HG03439 (cell line): ENCODE data around the gene DNAJC3.
"Not testable (repeated sequence)": the region's sequence is repeated elsewhere in the genome, so short reads cannot be mapped to it uniquely, and the experiment has no call there.

Source experiments
- ATAC-seq: cut with Tn5 transposase; IDR thresholded peaks from one replicate; pipeline ENCODE4 v1.9.1; 2021; ENCODE audit warnings: mild to moderate bottlenecking, moderate library complexity; ENCODE audit not compliant: unreplicated experiment

Gene DNAJC3

DNA sequence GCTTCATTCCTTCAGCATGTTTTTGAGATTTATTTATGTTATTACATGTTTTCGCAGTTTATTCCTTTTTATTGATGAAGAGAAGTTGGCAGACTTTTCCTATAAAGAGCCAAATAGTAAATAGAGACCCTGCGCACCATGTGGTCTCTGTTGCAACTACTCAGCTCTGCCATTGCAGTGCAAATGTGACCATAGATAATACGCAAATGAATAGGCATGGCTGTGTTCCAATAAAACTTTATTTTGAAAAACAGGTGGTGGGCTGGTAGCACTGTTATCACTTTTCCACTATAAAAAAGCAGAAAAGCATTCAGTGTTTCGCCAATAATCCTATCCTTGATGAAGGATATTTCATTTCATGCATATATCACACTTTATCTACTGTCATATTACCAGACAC is 95.0 kb downstream of the DNAJC3 start:
- no peak for ATAC-seq

DNA sequence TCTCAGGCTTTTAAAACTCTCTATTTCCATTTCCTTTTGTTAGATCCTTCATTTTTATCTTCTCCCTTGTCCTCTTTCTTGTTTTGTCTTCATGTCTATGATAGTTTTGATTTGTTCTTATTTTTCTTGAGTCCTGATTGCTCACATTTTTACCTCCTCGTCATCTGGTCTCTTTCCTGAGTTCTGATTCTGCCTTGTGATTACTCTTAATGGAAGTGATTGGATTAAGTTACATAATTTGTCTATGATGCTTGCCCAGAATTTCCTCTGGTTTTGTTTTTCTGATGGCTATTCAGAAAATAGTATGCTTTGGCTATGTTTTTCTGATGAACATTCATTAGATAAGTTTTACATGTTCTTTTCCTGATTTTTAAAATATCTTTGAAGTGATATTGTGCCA is 102.6 kb downstream of the DNAJC3 start:
- ATAC-seq = no peak

DNA sequence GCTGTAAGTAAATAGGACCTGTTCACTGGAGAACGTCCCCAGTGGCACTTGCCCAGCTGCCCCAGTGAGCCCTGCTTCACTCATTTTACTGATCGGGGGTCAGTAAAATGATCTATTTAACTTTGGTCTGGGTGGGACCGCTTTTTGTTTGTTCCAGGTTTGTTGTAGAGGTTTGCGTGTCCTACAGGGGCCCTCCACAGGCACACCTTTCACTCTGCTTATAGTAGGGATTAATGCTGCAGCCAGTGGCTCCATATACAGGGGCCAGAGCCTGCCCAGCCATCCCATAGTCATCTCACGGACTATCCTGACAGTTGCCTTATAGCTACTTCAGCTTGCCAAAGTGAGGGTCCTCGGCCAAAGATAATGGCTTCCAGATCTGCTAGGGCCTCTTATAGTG is 104.1 kb downstream of the DNAJC3 start:
- no peak for ATAC-seq

DNA sequence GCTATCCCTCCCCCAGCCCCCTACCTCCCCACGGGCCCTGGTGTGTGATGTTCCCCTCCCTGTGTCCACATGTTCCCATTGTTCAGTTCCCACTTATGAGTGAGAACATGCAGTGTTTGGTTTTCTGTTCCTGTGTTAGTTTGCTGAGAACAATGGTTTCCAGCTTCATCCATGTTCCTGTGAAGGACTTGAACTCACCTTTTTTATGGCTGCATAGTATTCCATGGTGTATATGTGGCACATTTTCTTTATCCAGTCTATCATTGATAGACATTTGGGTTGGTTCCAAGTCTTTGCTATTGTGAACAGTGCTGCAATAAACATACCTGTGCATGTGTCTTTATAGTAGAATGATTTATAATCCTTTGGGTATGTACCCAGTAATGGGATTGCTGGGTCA is 105.0 kb downstream of the DNAJC3 start:
- ATAC-seq = not testable (repeated sequence)

DNA sequence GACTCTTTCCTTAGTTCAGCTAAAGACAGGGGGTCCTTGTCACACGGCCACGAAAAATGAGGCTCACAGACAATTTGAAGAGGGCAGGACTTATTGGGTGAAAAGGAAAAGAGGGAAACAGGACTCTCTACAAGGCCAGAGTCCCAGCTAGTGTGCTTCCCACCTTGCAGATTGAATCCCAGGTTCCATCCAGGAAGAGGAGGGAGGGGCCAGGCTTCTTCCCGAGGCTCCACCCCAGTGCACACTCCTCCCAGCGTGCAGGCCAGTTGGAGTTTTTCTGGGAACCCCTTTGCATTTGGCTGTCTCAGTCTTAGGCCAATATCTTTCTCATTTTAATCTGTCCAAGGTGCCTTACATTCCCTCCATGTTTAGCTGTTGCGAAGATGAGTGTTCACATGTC is 106.8 kb downstream of the DNAJC3 start:
- ATAC-seq = no peak

DNA sequence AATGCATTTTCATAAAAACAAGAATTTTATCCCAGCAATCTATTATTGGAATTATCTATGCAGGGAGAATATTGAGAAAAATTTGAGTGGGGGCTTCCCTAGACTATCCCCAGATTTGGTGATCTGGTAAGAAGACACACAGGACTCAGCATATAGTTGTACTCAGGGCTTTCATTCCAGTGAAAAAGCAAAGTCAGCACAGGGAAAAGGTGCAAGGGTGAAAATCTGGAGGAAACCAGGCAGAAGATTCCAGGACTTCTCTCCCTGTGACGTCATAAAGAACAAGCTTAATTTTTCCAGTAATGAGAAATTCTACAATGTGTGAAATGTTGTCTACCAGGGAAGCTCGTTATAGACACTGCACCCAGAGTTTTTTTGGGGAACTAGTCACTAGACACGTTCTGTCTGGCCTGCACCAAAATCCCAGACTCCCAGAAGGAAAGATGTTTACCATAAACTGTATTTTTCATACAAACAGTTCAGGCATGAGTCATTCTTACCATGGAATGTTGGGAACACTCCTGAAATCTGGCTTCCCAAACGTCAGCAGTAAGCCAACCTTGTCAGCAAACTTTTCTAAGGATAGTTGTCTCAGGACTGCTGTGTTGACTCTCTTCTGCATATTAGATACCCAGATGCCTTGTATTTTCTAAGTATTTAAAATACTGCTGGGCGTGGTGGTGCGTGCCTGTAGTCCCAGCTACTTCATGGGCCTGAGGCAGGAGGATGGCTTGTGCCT is 107.4 kb downstream of the DNAJC3 start:
- ATAC-seq = no peak

DNA sequence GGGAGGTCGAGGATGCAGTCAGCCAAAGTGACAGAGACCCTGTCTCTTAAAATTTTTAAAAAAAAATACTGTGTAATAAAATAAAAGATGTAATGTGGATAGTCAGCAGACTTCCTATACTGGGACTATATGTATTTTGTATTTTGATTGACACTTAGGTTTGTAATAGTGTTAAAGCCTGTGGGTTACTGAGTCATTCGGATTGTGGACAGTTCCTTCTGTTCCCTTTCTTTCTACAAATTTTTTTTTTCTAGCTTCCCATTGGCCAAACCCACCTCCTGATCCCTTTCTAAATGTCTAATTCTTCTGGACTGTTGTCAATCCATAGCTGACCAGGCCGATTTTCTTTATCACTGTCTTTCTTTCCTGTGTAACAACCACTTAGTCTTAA is 108.0 kb downstream of the DNAJC3 start:
- no peak for ATAC-seq

DNA sequence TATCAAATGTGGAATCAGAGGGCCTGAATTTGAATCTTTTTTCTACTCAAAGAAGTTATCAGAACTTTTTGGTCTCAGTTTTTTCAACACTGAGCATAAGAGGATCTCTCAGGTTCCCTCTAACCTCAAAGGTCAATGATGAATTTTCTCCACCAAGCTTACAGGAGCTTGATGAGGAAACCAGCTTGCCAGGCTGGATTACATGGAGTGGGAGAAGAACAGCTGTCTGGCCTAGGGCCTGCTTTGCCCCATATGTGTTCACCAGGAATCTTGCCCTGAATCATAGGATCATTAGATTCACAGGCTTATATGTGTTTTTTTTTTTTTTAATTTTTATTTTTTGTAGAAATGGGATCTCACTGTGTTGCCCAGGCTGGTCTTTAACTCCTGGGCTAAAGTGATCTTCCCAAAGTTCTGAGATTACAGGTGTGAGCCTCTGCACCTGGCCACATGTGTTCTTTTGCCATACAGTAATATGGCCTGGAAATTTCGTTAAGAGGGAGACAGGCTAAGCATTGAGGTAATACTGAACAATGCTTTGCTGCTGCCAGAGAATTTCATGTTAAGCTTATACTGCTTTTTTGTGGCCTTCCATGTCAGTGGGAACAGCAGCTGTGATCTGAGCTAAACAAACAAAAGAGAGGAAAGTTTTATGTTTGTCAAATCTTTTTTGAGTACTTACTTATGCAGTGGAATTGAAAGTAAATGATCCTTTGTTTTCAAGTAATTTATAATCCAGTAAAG is 110.6 kb downstream of the DNAJC3 start:
- no peak for ATAC-seq

DNA sequence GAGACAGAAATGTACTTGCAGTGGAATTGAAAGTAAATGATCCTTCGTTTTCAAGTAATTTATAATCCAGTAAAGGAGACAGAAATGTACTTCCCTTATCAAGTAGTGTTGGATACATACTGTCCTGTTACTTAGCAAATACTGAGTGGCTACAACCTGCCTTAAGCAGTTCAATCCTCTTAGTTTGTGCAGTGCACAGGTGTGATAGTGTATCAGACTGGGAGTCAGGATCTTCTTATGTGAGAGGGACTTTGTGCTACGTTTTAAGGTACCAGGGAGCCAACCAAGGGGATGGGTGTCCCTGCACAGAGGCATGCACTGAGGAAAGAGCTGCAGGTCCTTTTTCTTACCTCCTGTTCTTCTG is 111.1 kb downstream of the DNAJC3 start:
- ATAC-seq = no peak

DNA sequence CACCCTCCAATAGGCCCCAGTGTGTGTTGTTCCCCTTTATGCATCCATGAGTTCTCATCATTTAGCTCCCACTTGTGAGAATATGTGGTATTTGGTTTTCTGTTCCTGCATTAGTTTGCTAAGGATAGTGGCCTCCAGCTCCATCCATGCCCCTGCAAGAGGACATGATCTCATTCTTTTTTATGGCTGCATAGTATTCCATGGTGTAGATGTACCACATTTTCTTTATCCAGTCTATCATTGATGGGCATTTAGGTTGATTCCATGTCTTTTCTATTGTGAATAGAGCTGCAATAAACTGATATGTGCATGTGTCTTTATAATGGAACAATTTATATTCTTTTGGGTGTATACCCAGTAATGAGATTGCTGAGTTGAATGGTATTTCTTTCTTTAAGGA is 112.4 kb downstream of the DNAJC3 start:
- ATAC-seq = not testable (repeated sequence)

DNA sequence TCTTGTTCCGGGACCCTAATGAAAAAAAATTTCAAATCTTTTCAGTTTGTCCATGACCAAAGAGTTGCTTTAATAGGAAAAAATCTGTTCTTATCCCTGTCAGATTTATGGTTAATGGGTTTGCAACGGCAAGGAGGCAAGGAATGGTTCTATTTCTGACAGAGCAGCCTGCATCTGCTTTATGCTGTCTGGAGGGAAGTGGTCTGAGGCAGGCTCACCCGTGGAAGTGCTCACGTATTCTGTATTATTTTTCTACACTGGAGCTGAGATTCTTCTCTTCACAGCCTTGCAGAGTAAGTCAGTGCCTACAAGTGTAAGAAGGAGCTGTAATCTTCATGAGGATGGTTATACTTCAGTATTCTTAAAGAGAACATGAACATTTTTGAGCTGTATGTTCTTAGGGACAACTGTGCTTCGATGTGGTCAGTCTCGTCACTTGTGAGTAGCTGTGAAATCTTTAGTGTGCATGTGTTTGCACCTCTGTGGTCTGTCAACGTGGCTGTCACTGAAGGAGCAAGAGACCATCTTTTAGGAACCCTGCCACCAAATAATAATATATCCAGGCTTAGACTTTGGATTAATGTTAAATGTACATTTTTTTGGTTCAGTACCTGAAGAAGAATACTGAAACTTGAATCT is 114.3 kb downstream of the DNAJC3 start:
- no peak for ATAC-seq

DNA sequence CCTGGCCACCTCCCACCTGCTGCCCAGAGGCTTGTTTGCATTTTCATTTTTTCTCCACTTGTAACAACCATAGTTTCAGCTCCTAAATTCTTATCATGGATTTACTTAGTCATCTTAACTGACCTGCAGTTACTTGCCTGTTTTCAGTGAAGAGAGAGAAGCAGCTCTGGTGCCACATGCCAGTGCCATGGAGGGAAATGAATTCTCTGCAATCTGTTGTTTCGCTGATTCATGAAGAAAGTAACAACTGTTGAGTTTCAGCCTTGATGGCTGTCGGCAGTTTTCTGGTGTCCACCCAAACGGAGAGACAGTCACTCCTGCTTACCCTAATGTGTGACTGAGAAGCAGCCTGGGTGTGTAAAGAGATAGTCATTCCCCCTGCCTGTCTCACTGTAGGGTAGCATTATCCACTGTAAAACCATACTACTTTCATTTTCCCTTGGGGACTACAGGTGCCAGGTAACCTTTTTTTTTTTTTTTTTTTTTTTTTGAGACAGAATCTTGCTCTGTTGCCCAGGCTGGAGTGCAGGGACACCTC is 116.1 kb downstream of the DNAJC3 start:
- ATAC-seq = no peak

DNA sequence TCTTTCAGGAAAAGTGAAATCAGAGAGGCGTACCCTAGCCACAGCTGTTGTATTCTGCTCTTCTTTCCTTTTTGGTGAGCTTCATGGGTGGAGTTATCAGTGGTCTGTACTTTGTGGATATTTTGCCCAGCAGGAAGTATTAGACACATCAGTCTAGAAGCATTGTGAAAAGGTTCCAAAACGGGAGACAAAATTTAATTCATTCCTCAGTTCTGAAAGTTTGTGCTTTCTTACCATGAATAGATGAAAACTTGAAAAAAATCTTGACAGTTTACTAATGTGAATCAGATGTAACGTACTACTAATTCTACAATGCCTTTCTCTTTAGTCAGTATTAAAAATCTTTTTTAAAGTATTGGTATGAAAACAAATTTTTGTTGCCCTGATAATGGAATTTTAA is 116.8 kb downstream of the DNAJC3 start:
- no peak for ATAC-seq

DNA sequence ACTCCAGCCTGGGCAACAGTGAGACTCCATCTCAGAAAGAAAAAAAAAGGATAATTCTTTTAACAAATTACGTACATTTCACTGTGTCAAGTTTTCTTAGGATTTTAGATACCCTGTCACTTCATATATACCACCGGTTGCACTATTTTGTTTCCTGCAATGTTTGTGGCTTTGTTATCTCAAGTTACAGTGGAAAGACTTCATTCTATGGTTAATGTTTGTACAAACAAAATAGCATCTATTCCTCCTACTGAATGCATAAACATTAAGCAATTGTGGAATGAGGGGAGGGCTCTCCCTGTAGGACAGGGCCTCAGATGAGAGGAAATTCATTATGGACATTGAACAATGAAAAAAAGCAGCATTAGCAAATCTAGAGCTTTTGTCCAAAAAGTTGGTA is 120.1 kb downstream of the DNAJC3 start:
- ATAC-seq = no peak

DNA sequence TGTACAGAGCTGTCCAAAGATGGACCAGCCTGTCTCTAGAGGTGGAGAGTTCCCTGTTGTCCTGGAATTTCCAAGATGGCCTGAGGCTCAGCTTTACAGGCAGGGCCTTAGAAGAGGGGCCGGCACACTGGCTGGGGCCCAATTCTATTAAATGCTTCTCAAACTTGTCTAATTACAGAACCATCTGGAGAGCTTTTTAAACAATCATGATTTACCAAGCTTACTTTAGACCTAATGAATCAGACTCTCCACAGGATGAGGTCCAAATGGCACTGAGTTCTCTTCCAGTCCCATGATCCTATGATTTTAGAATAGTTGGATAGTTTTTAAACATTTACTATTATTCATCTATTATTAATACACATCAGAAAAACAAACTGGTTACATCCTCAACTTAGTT is 123.5 kb downstream of the DNAJC3 start:
- ATAC-seq = no peak

DNA sequence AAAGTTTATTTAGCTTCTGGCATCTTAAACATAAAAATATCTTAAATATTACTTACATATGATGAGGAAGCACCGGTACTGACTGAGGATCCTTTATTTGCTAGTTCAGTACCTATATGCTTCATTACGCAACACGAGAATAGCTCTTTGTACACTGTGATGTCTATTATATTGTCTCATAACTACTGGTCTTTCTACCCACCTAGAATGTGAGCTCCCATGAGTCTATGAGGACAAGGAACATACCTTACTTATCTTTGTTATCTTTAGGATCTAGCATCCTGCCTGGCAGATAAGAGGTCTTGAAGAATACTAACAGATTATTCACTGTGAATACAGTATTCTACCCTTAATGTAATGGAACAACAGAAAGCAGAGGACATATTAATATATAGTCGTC is 124.9 kb downstream of the DNAJC3 start:
- ATAC-seq = no peak

DNA sequence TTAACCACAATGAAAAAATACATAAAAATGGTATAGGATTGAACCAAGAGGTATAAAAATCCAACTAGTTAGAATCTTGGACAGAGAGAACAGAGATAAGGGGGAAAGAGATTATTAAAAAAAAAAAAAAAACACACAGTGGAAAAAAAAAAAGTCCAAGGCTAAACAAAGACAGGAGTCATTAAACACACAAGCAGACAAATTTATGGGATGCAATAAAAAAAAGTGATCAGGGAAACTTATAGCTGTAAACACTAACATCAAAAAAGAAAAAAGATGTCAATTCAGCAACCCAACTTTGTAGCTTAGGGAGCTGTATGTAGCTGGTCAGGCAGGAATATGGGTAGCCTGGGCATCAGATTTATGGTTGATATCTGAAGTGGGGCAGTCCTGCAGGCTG is 129.0 kb downstream of the DNAJC3 start:
- no peak for ATAC-seq

DNA sequence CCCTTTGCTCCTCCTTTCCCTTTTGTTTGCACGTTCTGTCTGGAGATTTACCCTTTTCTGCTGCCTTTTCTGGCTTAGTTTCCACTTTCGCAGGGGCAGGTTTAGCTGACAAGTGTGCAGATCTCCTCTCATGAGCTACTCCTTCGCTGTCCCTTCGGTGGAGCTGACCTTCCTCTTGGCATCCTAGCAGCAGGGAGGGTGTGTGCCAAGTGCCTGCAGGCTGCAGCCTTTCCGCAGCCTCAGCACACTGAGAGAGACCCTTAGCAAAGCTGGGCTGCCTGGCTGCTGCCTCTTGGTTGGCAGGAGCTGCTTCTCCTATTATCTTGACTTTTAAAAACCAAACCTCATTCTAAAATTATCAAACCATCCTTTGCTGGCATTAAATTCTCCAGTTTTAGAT is 132.5 kb downstream of the DNAJC3 start:
- ATAC-seq = no peak

DNA sequence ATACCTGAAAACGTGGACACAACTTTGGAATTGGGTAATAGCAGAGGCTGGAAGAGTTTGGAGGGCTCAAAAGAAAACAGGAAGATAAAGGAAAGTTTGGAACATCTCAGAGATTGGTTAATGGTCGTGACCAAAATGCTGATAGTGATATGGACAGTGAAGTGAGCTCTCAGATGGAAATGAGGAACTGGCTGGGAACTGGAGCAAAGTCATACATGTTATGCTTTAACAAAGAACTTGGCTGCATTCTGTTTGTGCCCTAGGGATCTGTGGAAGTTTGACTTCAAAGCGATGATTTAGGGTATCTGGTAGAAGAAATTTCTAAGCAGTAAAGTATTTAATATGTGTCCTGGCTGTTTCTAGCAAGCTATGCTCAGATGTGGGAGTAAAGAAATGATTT is 136.2 kb downstream of the DNAJC3 start:
- ATAC-seq = no peak

DNA sequence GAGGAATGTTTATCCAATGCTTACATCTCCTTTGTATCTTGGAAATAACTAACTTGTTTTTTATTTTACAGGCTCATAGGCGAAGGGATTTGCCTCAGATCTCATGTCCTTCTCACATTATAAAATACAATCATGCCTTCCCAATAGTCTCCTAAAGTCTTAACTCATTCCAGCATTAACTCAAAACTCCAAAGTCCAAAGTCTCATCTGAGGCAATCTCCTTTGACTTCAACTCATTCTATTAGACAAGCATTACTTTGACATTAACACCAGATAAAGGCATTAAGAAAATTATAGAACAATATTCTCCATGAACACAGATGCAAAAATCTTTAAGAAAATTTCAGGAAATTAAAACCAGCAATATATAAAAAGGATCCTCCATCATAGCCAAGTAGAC is 137.6 kb downstream of the DNAJC3 start:
- ATAC-seq = no peak

DNA sequence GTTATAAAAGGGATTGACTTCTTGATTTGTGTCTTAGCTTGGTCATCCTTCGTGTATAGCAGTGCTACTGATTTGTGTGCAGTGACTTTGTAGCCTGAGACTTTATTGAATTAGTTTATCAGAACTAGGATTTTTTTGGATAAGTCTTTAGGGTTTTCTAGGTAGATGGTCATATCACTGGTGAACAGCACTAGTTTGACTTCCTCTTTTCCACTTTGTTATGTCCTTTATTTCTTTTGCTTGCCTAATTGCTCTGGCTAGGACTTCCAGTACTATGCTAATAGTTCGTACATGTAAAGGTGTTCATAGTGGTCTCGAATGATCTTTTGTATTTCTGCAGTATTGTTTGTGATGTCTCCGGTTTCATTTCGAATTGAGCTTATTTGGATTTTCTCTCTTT is 145.4 kb downstream of the DNAJC3 start:
- ATAC-seq = no peak

DNA sequence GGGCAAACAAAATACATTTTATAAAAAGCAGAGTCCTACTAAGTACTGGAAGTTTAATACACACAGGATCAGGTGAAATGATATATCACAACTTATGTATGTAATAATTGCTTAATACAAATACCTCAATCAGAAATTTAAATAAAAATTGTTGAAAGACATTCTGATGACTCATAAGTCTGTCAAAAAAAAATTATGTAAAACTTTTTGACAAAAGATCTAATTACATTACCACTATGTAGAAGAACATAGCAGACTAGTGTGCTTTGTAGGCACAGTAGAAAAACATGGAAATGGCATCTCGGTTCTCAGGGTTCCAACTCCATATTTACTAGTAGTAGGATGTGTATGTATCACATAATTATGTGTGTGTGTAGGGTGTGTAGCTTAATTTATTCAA is 156.2 kb downstream of the DNAJC3 start:
- no peak for ATAC-seq
